Subcutaneous abdominal adipose tissue (tissue), 5 donors: ENCODE data around the gene TREM1.
"Not testable (repeated sequence)": the region's sequence is repeated elsewhere in the genome, so short reads cannot be mapped to it uniquely, and the experiment has no call there.

Experiments used
- H3K27ac ChIP-seq: one replicate; pipeline ENCODE4 v1.7.0; 2013; ENCODE audit warnings: low read depth, mild to moderate bottlenecking, inconsistent platforms, low read length, moderate library complexity
- H3K27me3 ChIP-seq, 5 donors: one replicate each; pipeline ENCODE4 v1.7.0; 2013; ENCODE audit warnings: low read length in 5 of 5, inconsistent platforms in 1 of 5; ENCODE audit not compliant: control insufficient read depth in 5 of 5, insufficient read depth in 4 of 5
- H3K36me3 ChIP-seq, 5 donors: one replicate each; pipeline ENCODE4 v1.7.0; 2013; ENCODE audit warnings: low read length in 5 of 5; ENCODE audit not compliant: control insufficient read depth in 5 of 5, insufficient read depth in 5 of 5
- H3K4me1 ChIP-seq, 5 donors: one replicate each; pipeline ENCODE4 v1.7.0; 2013; ENCODE audit warnings: low read length in 5 of 5, mild to moderate bottlenecking in 3 of 5, moderate library complexity in 1 of 5; ENCODE audit not compliant: control insufficient read depth in 5 of 5, insufficient read depth in 5 of 5
- H3K4me3 ChIP-seq, 5 donors: one replicate each; pipeline ENCODE4 v1.7.0; 2013; ENCODE audit warnings: low read length in 5 of 5, low read depth in 1 of 5
- H3K9ac ChIP-seq, 5 donors: one replicate each; pipeline ENCODE4 v1.7.0; 2013; ENCODE audit warnings: low read length in 5 of 5, mild to moderate bottlenecking in 4 of 5, moderate library complexity in 3 of 5
- H3K9me3 ChIP-seq, 5 donors: one replicate each; pipeline ENCODE4 v1.7.0; 2013; ENCODE audit warnings: low read length in 5 of 5; ENCODE audit not compliant: control insufficient read depth in 5 of 5
- donor health status: healthy.
- donor health status: healthy.
- donor health status: healthy.
- donor health status: healthy.
- donor health status: healthy.

The TREM1 gene

DNA sequence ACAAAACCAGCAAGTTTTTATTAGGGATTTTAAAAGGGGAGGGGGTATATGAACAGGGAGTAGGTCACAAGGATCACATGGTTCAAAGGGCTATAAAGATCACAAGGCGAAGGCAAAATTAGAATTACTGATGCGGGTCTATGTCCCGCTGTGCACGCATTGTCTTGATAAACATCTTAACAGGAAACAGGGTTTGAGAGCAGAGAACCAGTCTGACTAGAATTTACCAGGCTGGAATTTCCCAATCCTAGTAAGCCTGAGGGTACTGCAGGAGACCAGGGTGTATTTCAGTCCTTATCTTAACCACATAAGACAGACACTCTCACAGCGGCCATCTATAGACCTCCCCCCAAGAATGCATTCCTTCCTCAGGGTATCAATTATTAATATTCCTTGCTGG, 10.8 kb upstream of the TREM1 start:
- H3K27ac ChIP-seq, H3K9me3 ChIP-seq, H3K4me1 ChIP-seq, H3K36me3 ChIP-seq, H3K27me3 ChIP-seq, H3K4me3 ChIP-seq, H3K9ac ChIP-seq: not testable (repeated sequence)

- H3K27ac ChIP-seq: no peak overlapping the region
- no peak overlapping the region for H3K9ac ChIP-seq
- peaks cover 0 to 8% (median 0%) of the 10 kb centered on the region in 5 donors for H3K27me3 ChIP-seq
- H3K4me3 ChIP-seq: no peak overlapping the region
- H3K4me1 ChIP-seq: no peaks in the 10 kb centered on the region
- no peaks in the 10 kb centered on the region for H3K9me3 ChIP-seq
- no peaks in the 10 kb centered on the region for H3K36me3 ChIP-seq
Measured at GRCh38 chr6:41294214-41294872, 7.9 kb upstream of the TREM1 start.

DNA sequence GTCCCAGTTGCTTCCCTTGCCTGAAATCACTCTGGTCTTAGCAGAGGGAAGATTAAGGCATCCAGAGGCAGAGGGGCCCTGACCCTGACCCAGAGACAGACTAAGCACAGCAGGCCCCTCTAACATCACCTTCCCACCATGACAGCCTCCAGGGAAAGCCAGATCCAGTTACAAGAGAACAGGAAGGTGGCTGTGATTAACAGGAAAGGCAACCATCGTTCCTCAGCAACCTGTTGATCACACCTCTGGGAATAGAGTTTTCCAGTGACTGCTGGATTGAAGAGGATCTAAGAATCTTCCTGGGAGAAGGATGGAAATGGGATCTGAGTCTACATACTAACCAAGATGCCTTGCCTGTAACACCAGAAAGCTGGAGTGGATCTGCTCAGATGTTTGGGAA, 5.2 kb upstream of the TREM1 start:
- Histone ChIP-seq H3K9ac (no peak overlapping the region), H3K4me1 (peaks cover 0 to 6% (median 0%) of the 10 kb centered on the region in 5 donors), H3K4me3 (no peak overlapping the region), H3K27ac (no peak overlapping the region), H3K27me3 (peaks cover 0 to 8% (median 0%) of the 10 kb centered on the region in 5 donors), H3K36me3 (no peaks in the 10 kb centered on the region), H3K9me3 (no peaks in the 10 kb centered on the region)

- Histone ChIP-seq H3K4me1 (peaks cover 0 to 7% (median 3%) of the 10 kb centered on the region in 5 donors), H3K36me3 (no peaks in the 10 kb centered on the region), H3K4me3 (no peak overlapping the region), H3K27ac (no peak overlapping the region), H3K9me3 (no peaks in the 10 kb centered on the region), H3K27me3 (peaks cover 0 to 9% (median 0%) of the 10 kb centered on the region in 5 donors), H3K9ac (no peak overlapping the region)
Measured at GRCh38 chr6:41289815-41290214, 3.3 kb upstream of the TREM1 start.

DNA sequence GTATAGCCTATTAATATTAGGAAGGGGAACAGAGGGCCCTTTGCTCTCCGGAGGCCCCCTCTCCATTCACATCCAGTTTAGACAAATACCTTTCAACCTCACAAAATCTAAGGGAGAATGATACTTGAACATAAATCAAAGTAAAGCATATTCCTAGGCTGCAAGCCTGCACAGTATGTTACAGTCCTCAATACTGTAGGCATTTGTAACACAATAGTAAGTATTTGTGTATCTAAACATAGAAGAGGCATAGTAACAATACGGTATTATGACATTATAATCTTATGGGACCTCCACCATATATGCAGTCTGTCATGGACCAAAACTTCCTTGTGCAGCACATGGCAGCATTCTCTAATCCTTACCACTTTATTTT, 2.3 kb upstream of the TREM1 start:
- no peaks in the 10 kb centered on the region for H3K36me3 ChIP-seq
- H3K4me3 ChIP-seq: no peak overlapping the region
- H3K4me1 ChIP-seq: peaks cover 0 to 12% (median 3%) of the 10 kb centered on the region in 5 donors
- H3K9ac ChIP-seq: no peak overlapping the region
- peaks cover 0 to 3% (median 0%) of the 10 kb centered on the region in 5 donors for H3K27me3 ChIP-seq
- no peak overlapping the region for H3K27ac ChIP-seq
- no peaks in the 10 kb centered on the region for H3K9me3 ChIP-seq

DNA sequence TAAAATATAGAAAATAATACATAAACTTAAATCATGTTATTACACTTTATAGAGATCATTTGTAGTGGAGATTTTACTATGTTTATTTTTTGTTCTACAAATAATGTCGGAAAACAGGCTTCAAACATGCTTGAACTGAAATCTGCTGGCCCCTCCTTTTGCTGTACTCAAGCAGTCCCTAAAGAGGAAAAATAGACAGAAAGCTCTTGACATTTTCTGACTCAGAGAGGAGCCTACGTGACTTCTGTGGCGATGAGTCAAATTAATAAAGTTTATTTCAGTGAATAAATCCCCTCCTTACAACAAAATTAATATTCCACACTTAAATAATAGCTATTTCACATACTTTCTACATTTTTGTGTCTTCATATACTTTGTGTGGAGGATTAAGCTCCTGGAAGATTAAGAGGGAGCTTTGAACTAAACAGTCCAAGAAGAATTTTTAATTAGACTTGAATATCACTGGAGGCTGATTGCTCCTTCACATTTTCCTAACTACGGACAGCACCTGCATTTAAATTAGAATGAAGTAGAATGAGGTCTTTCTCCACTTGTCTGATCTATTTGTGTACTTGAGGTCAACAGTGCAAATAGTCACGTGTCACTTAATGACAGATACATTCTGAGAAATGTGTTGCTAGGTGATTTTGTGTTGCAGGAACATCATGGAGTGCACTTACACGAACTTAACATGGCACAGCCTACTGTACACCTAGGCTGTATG, 1.7 kb upstream of the TREM1 start:
- no peaks in the 10 kb centered on the region for H3K36me3 ChIP-seq
- H3K27ac ChIP-seq: no peak overlapping the region
- H3K9me3 ChIP-seq: no peaks in the 10 kb centered on the region
- peaks cover 0 to 12% (median 3%) of the 10 kb centered on the region in 5 donors for H3K4me1 ChIP-seq
- no peak overlapping the region for H3K9ac ChIP-seq
- H3K4me3 ChIP-seq: no peak overlapping the region
- peaks cover 0 to 3% (median 0%) of the 10 kb centered on the region in 5 donors for H3K27me3 ChIP-seq

DNA sequence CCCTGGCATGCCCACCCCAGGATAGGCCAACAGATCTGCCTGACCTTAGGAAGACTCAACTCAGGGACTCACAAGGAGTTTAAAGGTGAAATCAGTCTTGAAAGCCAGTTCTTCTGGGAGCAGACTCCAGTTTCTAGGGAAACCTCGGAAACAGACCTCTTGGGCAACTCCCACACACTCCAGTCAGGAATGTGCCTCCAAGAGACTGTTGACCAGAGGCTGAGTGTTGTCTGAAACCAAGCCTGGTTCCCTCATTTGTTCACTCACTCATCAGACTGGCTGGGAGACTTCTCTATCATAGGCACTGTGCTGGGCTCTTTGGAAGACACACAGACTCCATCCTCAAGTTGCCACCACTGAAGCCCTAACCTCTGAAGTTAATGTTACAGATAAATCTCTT, 1.8 kb downstream of the TREM1 start:
- Histone ChIP-seq H3K36me3 (no peaks in the 10 kb centered on the region), H3K4me3 (no peak overlapping the region), H3K4me1 (peaks cover 0 to 12% (median 3%) of the 10 kb centered on the region in 5 donors), H3K27ac (no peak overlapping the region), H3K9me3 (no peaks in the 10 kb centered on the region), H3K9ac (no peak overlapping the region), H3K27me3 (peaks cover 0 to 4% (median 0%) of the 10 kb centered on the region in 5 donors)

GRCh38 chr6:41283600-41283999, 2.9 kb downstream of the TREM1 start:
- Histone ChIP-seq H3K27ac (no peak overlapping the region), H3K9me3 (no peaks in the 10 kb centered on the region), H3K36me3 (no peaks in the 10 kb centered on the region), H3K4me3 (no peak overlapping the region), H3K4me1 (peaks cover 0 to 15% (median 10%) of the 10 kb centered on the region in 5 donors), H3K27me3 (peaks cover 0 to 4% (median 0%) of the 10 kb centered on the region in 5 donors), H3K9ac (no peak overlapping the region)

GRCh38 chr6:41280381-41281057, 6.0 kb downstream of the TREM1 start:
- Histone ChIP-seq H3K4me1 (peaks cover 0 to 18% (median 14%) of the 10 kb centered on the region in 5 donors), H3K9me3 (no peaks in the 10 kb centered on the region), H3K27me3 (peaks cover 0 to 4% (median 0%) of the 10 kb centered on the region in 5 donors), H3K9ac (no peak overlapping the region), H3K36me3 (no peaks in the 10 kb centered on the region), H3K27ac (no peak overlapping the region), H3K4me3 (no peak overlapping the region)
